Measurements from ENCODE around the gene CORO2A. TPM values are rescaled to one million over a fixed set of nuclear protein-coding genes. Genes with fewer than 3 reads are reported as not detected.
"Not testable (repeated sequence)": the region's sequence is repeated elsewhere in the genome, so short reads cannot be mapped to it uniquely, and the experiment has no call there.

The CORO2A gene
- total RNA-seq, 4 donors from 2014 or later = 0.42 to 2.7 (median 1.9) TPM

DNA sequence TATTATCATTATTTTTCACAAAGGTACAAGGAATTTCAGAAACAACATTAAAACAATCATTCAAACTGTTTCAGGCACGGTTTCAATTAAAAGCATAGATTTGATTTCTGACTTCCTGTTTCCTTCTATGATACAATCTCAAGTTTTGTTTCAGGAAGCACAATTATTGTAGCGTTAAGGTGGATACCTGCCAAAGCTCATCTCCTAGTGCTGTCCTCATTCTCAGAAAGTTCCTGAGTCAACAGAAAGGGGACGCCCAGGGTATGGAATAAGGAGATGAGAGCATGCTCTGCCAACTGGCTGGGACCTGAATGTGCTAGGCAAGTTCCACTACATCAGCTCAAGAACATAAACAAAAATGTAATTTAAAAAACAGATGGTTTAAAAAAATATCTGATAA is 71.4 kb downstream of the CORO2A start:
- no peak for DNase-seq (ENCODE audit: extremely low spot score)
- intact Hi-C loops (cut with DNase I) = no loop called here
- no peaks in the 10 kb centered on the region for H3K9me3 ChIP-seq
- H3K27ac ChIP-seq (replicated peaks in 1 of 4) = peak overlapping the region in 2 of 4 donors; percentile 35 to 63
- TF ChIP-seq POLR2A (IDR thresholded peaks at IDR 0.05; ENCODE audit: low read depth) (no peak), EP300 (IDR thresholded peaks at IDR 0.05) (no peak), CTCF (IDR thresholded peaks at IDR 0.05) (no peak)
- H3K36me3 ChIP-seq = no peaks in the 10 kb centered on the region
- no peaks in the 10 kb centered on the region for H3K27me3 ChIP-seq
- H3K4me3 ChIP-seq = no peak overlapping the region
- 47% methylated on average over 3 of the region's 3 CpGs for WGBS
- peaks cover 4 to 33% (median 24%) of the 10 kb centered on the region in 4 donors for H3K4me1 ChIP-seq

GRCh38 chr9:98120476-98120875 is 72.0 kb downstream of the CORO2A start:
- Histone ChIP-seq H3K27ac (replicated peaks in 1 of 4) (peak overlapping the region in 3 of 4 donors; percentile 9 to 63 (median 35)), H3K9me3 (no peaks in the 10 kb centered on the region), H3K4me1 (peaks cover 4 to 33% (median 24%) of the 10 kb centered on the region in 4 donors), H3K36me3 (no peaks in the 10 kb centered on the region), H3K4me3 (no peak overlapping the region), H3K27me3 (no peaks in the 10 kb centered on the region)
- 75% methylated on average over 3 of the region's 3 CpGs for WGBS
- no peak for DNase-seq (ENCODE audit: extremely low spot score)
- TF ChIP-seq POLR2A (IDR thresholded peaks at IDR 0.05; ENCODE audit: low read depth) = no peak
- intact Hi-C loops (cut with DNase I) = no loop called here

DNA sequence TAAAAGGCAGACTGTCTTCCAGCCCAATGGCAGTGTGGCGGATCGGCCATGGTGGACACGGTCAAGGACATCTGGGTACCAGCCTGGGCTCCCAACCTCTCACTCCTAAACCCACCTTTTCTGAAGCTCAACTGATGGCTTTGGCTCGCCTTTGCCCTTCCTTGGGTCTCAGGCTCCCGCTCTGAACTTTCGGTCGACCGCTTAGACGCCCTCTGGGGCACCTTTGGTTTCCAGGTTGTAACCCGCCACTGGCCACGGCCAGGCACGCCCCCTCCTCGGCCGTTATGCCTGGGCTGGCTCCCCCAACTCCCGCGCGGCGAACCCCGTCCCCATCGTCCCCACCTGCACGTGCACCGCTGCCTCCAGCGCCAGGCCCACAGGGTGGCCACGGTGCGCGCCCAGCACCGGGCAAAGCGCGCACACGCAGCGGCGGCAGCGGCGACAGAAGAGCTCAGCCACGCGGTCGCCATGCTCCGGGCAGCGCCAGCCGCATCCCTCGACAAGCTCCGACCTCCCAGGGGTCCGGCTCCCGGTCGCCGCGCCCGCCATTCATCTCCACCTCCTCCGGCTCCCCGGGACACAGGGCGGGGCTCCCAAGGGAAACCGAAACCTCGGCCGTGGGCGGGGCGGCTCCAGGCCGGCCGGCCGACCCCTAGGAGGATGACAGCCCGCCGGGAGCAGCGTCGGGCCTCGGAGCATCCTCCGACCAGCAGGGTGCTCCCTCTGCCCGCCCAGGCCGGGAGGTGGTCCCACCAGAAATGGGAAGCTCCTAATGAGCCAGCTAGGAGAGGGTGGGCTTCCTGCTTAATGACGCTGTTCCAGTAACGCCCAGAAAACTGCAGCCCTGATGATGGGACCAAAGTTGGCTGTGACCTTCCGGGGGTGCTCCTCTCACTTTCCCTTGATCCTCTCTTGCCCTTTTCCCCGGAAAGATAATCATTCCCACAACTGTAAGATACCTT is 73.5 kb downstream of the CORO2A start, which contains the start of gene TRIM14:
TSS of gene TRIM14 (minus strand) at position 583 of the 962 bp plus-strand sequence. CDS start at position 549, 34 bp downstream.
- Histone ChIP-seq H3K9me3 (no peaks in the 10 kb centered on the region), H3K27ac (replicated peaks in 1 of 4) (peak within 1 kb of the TSS; percentile 41 to 73 (median 69)), H3K4me3 (peak within 1 kb of the TSS; percentile 66 to 80 (median 69)), H3K4me1 (peaks cover 4 to 33% (median 24%) of the 10 kb centered on the region in 4 donors), H3K27me3 (no peaks in the 10 kb centered on the region), H3K36me3 (no peaks in the 10 kb centered on the region)
- DNase-seq (ENCODE audit: extremely low spot score) = no peak
- 21% methylated on average over 22 of the region's 71 CpGs for WGBS
- intact Hi-C loops (cut with DNase I) = no loop called here
- TF ChIP-seq EP300 (IDR thresholded peaks at IDR 0.05) (no peak), POLR2A (IDR thresholded peaks at IDR 0.05; ENCODE audit: low read depth) (no peak), POLR2AphosphoS5 (IDR thresholded peaks at IDR 0.05) (peak in 1 of 2 donors; percentile 24), CTCF (IDR thresholded peaks at IDR 0.05) (peak in 1 of 3 experiments; percentile 17)

GRCh38 chr9:98117984-98118639 is 74.3 kb downstream of the CORO2A start:
- no peak for TF ChIP-seq POLR2A (IDR thresholded peaks at IDR 0.05; ENCODE audit: low read depth)
- no peak for TF ChIP-seq CTCF (IDR thresholded peaks at IDR 0.05)
- no peak for TF ChIP-seq POLR2AphosphoS5 (IDR thresholded peaks at IDR 0.05)
- TF ChIP-seq EP300 (IDR thresholded peaks at IDR 0.05) = no peak
- DNase-seq (ENCODE audit: extremely low spot score) = no peak
- Histone ChIP-seq H3K4me3 (peak overlapping the region; percentile 66 to 80 (median 69)), H3K36me3 (no peaks in the 10 kb centered on the region), H3K9me3 (no peaks in the 10 kb centered on the region), H3K27me3 (no peaks in the 10 kb centered on the region), H3K27ac (replicated peaks in 1 of 4) (peak overlapping the region; percentile 41 to 73 (median 69)), H3K4me1 (peaks cover 4 to 33% (median 24%) of the 10 kb centered on the region in 4 donors)
- WGBS = 54% methylated on average over 5 of the region's 5 CpGs
- intact Hi-C loops (cut with DNase I) = no loop called here

DNA sequence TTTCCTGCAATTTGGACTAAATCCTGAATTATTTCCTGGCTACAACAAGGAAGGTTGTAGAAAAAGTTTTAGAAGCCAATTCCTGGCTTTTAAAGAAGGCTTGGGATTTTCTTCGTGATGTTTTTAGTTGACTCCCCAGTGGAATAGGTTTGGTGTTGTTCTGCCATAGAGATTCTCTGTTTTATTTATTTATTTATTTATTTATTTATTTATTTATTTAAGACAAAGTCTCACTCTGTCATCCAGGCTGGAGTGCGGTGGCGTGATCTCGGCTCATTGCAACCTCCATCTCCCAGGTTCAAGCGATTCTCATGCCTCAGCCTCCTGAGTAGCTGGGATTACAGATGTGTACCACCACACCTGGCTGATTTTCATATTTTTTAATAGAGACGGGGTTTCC is 75.3 kb downstream of the CORO2A start:
- intact Hi-C loops (cut with DNase I); H3K36me3 ChIP-seq; H3K4me3 ChIP-seq; DNase-seq (ENCODE audit: extremely low spot score); H3K27me3 ChIP-seq; H3K9me3 ChIP-seq; H3K27ac ChIP-seq (replicated peaks in 1 of 4): not testable (repeated sequence)
- H3K4me1 ChIP-seq = peaks cover 4 to 30% (median 24%) of the 10 kb centered on the region in 4 donors
- WGBS = 97% methylated on average over 6 of the region's 6 CpGs

All from esophagus muscularis mucosa (tissue), 4 donors.